HG03103 (cell line): ENCODE results near the gene SMURF1.
"Not testable (repeated sequence)": the region's sequence is repeated elsewhere in the genome, so short reads cannot be mapped to it uniquely, and the experiment has no call there.

Experiments used
- ATAC-seq: cut with Tn5 transposase; IDR thresholded peaks from one replicate; pipeline ENCODE4 v1.9.1; 2021; ENCODE audit warnings: low read depth; ENCODE audit not compliant: unreplicated experiment

SMURF1 gene

DNA sequence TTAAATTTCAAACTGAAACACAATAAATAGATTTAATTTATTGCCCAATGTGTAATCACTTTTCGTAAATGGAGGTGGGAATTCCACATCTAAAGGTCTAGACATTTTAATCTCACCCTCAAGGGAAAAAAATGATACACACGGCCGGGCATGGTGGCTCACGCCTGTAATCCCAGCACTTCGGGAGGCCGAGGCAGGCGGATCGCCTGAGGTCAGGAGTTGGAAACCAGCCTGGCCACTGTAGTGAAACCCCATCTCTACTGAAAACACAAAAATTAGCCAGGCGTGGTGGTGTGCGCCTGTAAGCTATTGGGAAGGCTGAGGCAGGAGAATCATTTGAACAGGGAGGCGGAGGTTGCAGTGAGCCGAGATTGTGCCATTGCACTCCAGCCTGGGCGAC, 42.4 kb downstream of the SMURF1 start:
- not testable (repeated sequence) for ATAC-seq

DNA sequence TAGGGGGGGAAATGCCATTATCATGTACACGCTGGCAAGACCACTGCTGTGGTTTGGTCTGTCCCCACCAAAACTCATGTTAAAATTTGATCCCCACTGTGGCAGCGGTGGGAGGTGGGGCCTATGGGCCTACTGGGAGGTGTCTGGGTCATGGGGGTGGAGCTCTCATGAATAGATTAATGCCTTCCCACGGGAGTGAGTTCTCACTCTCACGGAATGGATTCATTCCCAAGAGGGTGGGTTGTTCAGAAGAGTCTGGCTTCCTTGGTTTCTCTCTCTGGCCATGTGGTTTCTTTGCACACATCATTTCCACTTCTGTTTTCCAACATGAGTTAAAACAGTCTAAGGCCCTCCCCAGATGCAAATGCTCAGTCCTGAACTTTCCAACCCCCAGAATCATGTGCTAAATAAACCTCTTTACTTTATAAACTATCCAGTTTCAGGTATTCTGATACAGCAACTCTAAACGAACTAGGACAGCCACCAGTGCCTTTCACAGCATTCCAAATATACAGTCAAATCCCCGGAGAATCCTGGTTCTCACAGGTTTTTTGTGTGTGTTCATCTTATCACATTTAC, 44.3 kb downstream of the SMURF1 start:
- ATAC-seq: no peak

DNA sequence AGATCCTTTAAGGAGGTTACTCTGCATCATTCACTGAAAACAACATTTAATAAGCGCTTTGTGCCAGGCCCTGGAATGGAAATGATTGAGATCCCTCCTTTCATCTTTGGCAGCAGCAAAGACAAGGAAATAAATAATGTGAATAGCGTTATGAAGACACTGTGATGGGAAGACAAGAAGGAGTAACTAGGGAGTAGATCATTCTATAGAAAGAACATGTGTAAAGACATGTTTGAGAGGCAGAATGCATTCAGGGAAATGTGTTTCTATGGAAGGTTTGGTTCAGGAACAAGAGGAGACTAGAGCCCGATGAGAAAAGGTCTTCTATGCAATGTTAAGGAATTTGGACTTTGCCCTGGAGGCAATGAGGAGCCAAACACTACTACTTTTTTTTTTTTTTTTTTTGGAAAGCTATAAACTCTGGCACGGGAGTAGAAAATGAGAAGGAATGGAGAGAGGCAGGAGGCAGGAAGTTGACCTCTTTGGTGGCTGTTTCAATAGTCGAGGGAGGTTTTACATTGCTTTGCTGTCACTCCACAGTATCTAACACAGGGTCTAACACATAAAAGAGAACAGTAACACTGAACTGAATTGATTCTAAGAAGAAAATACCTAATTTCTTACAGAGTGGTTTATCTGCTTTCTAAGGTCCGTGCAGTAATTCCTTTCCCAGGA, 44.9 kb downstream of the SMURF1 start:
- ATAC-seq: no peak

DNA sequence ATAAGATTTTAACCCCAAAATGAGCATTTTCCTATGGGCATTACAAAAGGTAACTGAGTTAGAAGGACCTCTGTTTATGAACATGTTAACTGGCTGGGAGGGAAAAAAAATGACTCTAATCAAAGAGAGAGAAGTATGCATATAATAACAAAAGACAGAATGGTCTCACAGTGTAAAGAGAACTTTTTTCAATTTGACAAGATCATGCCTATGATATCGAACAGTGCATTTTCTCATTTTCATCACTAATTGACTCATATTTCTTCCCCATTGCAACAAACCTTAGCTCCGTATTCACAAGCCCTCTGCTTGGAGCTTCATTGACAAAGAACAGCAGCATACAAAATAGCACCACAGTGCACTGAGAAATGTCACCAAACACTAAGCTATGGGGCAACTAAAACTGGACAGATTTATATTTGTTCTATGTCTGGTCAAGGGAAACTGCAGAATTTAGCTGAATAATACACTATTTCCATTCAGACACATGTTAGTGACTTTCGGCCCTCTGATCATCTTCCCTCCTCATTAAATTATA, 45.6 kb downstream of the SMURF1 start:
- ATAC-seq: no peak

DNA sequence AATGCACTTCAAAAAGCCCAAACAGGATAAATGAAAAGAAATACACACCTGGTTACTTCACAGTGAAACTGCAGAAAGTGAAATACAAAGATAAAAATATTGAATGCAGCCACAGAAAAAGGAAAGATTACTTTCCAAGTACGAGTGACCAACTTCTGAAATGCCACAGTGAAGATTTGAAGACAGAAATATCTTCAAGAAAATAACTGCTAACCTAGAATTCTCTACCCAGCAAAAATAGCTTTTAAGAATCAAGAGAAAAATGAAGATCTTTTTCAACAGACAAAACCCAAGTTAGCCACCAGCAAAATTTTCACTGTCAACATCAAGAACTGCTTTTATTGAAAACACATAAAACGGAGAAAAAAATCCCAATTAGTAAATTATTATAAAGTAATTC, 46.2 kb downstream of the SMURF1 start:
- no peak for ATAC-seq

DNA sequence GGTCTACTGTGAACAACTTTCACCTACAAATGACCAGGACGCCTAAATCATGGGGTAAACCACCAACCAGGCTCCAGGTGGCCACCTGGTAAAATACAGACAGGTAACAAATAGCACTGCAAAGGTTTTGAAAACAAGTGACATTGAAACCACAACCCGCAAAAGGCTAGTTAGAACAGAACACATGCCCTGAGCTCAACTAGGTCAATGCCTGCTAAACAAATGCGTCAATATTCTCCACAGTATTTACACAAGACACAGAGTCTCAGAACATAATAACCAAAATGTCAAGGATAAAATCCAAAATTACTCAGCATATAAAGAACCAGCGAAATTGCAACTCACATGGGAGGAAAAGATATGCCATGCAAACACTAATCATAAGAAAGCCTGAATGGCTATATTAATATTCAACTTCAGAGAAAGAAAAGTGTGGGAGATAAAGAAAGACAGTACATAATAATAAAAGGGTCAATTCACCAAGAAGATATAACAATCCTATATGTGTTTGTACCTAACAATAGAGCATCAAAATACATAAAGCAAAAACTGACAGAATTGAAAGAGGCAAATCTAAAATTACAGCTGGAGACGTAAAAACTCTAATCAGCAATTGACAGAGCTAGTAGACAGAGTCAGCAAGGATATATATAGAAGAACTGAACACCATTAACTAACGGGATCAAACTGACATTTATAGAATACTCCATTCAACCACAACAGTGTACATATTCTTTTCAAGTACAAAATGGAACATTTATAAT, 47.6 kb downstream of the SMURF1 start:
- ATAC-seq: no peak

DNA sequence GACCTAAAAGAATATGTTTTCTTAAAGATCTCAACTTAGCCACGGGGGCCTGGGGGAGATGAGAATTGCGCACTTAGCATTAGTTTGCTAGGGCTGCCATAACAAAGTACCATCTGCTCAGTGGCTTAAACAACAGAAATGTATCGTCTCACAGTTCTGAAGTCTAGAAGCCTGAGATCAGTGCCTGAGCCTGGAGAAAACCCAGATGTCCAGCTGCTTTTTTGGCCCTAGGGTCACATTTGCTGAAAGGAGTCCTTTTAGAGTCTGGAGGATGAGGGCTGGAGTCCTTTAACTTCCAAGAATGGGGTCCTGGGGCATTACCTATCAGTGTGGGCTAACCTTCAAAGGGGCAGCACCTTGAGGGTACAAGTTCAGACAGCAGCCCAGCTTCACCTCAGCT, 48.2 kb downstream of the SMURF1 start:
- no peak for ATAC-seq

DNA sequence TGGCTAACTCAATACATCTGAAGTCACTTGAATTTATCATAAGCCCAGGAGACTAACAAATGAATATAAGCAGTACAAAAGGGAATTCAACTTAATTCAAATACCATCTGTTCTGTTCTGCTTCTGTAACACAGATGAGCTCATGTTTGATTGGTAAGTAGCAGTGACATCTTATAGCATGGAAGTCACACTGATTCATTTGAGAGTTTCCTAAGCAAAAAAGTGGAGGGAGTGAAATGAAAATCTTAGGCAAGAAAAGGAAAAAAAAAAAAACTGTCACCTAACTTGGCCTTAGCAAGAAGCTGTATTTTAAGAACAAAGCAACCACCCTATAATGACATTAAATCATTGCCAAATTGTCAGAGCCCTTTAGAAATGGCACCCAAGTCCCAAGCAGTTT, 49.5 kb downstream of the SMURF1 start:
- ATAC-seq: no peak

DNA sequence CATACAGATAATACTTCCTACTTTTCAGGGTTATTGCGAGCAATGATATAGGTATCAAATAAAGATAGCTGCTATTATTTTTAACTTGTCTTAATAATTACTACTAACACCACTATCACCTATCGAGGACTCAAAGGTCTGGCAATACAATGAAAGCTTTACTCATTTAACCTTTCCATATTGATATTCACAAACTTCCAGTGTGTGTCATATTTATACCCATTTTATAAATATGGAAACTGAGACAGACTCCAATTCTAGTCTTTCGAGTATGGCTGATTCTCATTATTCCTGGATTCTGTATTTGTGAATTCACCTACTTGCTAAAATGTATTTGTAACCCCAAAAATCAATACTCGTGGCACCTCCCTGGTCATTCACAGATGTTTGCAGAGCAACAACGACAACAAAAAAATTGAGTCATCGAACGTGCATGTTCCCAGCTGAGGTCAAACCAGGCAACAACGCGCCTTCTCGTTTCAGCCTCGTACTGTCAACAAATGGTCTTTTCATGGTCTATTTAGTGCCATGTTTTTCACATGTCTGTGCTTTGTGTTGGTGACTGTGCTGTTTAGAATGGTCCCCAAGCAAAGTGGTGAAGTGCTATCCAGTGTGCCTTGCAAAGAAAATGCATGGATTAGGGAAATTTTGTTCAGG, 51.7 kb downstream of the SMURF1 start:
- no peak for ATAC-seq

DNA sequence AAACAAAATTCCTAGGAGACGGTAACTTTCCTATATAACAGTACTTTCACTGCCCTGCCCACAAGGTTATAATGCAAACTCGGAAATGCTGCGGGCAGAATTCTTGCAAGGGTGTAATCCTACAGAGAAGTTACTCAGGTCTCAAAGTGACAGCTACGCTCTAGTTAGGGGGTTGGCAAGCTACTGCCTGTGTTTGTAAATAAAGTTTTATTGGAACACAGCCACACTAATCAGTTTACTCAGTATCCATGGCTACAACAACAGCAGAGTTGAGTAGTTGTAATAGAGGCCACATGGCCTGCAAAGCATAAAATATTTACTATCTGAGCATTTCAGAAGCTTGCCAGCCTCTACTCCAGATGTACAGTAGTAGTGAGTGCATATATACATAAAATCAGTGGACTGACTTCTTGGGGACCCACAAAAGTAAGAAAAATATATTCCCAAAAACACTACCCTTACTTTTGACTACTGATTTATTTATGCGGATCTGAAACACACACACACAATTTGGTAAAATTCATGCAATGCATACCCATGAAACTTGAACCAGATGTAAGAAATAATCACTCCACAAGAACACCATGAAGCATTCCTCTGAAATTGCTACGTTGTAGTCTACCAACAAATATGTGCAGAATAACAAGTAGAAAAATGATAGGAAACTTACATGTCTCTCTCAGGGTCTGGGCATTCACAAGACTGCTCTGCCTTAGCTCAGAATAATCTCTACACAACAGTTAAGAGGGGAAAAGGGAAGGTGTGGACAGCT, 53.0 kb downstream of the SMURF1 start:
- no peak for ATAC-seq

DNA sequence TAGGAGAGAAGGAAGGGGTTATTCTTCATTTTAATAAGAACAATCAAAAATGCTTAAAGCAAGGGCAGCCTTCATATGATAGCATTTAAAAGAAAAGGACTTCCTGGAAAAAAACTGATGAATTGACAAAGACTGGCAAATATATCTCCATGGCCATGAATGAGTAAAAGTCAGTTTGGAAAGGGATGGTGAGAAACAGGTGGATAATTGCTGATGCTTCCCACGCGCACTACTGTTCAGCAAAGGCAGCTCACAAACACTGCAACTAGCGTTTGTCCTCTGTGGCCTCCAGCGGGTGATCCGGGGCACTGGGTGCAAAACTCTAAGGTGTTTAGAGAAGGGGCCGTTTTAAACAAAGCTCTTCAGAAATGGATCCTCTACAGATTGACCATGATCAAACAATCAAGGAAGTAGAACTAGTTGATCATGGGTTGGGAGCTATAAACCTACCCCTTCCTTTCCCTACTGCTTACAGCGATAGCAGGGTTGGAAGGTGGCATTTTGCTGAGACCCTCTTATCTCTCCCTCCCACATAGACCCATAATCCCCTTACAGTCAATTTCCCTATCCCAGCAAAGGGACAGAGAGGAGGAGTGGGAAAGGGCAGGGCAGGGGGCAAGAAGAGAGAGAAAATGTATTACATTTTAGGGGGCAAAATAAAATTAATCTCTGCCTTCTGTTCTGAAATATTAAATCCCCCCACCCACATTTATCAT, 53.8 kb downstream of the SMURF1 start:
- no peak for ATAC-seq

DNA sequence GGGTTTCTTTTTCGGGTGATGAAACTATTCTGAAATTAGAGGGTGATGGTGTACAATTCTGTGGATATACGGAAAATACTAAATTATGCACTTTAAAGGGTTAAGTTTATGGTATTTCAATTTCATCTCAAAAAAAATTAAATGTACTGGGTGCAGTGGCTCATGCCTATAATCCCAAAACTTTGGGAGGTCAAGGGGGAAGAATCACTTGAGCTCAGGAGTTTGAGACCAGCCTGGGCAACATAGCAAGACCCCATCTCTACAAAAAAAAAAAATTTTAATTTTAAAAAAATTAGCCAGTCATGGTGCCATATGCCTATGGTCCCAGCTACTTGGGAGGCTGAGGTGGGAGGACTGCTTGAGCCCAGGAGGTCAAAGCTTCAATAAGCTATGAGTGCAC, 57.0 kb downstream of the SMURF1 start:
- ATAC-seq: no peak

DNA sequence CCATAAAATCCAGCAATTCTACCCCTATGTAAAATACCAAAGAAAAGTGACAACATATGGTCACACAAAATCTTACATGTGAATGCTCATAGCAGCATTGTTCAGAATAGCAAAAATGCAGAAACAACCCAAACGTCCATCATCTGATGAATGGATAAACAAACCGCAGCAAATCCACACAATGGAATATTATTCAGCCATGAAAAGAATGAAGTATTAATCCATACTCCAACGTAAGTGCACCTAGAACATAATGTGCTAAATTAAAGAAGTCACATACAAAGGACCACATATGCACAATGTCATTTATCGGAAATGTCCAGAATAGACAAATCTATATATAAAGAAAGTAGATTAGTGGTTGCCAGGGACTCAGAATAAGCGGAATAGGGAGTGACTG, 57.4 kb downstream of the SMURF1 start:
- ATAC-seq: no peak

DNA sequence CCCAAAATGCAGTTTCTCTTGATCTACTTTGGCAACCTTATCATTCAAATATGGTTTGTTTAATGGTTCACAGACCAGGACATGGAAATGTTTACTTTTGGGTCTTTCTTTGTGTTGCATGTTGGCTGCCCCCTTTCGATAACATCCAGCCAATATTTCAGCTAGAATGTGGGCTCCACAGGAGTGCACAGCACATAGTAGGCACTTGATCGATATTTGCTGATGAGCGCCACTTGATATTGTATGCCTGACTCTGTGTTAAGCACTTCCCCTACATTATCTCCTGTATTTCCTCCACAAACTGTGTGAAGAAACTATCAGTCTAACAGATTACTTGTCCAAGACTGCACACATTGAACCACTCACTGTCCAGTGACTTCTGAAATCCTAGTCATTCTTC, 60.2 kb downstream of the SMURF1 start:
- no peak for ATAC-seq

DNA sequence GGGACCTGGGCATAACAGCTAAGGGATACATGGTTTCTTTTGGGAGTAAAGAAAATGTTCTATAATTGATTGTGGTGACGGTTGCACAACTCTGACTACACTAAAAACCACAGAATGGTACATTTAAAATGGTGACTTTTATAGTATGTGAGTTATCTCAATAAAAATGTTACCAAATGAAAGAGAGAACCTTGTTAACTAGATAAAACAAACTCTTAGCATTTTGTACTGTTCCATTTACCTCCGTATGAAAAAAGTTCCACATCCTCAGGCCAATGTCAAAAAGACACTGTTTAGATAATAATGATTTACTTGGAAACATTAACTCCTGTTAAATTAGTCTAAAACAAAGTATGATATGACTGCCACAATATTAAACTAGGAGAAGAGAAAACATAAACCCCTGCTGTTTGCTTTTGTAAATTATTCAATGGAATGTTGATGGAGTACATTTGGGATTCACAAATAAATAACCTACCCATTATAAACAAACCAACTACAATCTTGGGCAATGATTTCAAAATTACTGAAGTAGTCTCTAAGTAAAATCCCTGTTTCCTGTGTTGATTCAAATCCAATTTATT, 60.7 kb downstream of the SMURF1 start:
- ATAC-seq: no peak

DNA sequence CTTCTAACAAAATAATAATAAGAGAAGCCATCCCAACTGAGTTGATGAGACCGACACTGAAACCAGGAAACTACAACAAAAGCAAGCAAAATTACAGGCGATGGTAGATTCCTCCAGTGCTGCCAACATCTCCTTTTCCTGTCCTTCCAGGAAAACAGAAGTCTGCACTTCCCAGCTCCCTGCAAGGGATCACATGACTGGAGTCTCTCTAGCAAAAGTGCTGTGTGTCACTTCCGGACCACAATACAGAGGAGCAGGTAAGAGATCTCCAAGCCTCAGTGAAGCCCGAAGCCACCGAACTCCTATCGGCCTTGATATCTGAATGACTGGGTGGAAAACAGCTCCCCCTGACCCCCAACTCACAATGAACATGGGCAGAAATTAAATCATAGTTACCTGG, 63.2 kb downstream of the SMURF1 start:
- no peak for ATAC-seq

DNA sequence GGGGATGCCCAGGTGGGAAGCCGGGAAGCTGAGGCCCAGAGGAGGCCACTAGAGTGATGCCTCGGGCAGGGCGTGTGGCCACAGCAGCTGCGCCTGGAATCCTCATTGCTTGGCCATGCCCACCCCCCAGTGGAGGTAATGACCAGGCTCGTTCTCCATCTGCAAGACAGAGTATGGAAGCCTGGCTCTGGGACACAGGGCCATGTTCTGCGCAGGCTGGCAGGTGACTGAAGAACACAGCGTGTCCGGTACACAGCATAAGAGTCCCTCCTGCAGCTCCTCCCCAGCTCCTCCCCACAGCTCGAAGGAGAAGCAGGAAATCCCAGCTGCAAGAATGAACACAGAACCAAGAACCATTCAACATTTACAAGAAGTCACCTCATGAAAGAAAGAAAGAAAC, 64.8 kb downstream of the SMURF1 start:
- ATAC-seq: no peak

DNA sequence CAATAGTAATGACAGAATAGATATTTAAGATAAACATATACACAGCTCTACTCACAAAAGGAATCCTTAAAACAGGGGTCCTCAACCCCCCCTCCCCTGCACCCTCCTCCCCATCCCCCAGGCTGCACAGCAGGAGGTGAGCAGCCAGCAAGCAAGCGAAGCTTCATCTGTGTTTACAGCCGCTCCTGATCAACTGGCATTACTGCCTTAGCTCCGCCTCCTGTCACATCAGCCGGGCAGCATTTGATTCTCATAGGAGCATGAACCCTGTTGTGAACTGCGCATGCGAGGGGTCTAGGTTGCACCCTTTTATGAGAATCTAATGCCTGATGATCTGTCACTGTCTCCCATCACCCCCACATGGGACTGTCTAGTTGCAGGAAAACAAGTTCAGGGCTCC, 65.5 kb downstream of the SMURF1 start:
- ATAC-seq: no peak

DNA sequence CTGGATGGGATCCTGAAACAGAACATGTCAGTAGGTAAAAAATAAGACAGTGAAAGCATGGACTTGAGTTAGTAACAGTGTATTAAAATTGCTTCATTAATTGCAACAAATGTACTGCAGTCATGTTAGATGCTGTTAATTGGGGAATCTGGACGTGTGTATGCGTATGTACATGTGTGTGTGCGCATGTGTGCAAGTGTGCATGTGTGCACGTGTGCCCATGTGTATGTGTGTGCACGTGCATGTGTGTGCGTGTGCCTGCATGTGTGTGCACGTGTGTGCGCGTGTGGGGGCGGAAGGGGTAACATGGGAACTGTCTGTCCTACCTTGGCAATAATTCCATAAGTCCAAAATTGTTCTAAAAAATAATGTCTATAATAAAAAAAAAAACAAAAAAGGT, 67.3 kb downstream of the SMURF1 start:
- ATAC-seq: no peak
